Vagina (tissue), 2 donors: Measurements from ENCODE around the gene SLC7A4.

Experiments used
- POLR2AphosphoS5 ChIP-seq, 2 donors: sonication (generic); formaldehyde crosslinking; IDR thresholded peaks; one replicate each; pipeline ENCODE4 v1.9.0; 2017; ENCODE audit warnings: antibody characterized with exemption in 2 of 2, mild to moderate bottlenecking in 2 of 2, low read depth in 1 of 2; ENCODE audit not compliant: insufficient read depth in 1 of 2
- TF ChIP-seq, protein P1 (sequence below), 3 experiments: fragments of 450-650 bp in 2 of 3; fragments of 200-600 bp in 1 of 3; sonication (generic) in 1 of 3; IDR thresholded peaks; one replicate each; pipeline ENCODE4 v1.5.1; 2017 to 2019; ENCODE audit warnings: antibody characterized with exemption in 3 of 3, mild to moderate bottlenecking in 2 of 3, moderate library complexity in 2 of 3

DNA sequence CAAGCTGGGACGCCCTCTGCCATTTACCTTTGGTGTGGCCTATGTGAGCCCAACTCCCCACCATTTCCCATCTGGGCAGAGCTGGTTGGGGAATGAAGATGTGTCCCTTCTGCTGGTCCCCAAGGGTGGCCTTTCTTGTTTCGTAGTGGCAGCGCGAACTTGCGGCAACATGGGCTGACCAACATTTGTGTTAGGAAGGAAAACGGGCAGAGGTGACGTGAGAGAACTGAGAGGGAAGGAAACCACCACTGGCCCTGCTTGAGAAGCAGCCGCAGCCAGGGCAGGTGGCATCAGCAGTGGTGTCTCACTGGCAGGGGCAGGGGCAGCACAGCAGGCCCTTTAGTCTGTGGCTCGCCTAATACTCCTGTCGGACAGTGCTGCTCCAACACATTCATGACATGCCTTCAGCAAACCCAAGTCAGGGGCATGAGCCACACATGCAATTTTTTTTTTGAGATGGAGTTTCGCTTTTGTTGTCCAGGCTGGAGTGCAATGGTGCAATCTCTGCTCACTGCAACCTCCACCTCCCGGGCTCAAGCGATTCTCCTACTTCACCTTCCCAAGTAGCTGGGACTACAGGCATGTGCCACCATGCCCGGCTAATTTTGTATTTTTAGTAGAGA lies 43.3 kb upstream of the SLC7A4 start:
- TF ChIP-seq, protein P1, sequence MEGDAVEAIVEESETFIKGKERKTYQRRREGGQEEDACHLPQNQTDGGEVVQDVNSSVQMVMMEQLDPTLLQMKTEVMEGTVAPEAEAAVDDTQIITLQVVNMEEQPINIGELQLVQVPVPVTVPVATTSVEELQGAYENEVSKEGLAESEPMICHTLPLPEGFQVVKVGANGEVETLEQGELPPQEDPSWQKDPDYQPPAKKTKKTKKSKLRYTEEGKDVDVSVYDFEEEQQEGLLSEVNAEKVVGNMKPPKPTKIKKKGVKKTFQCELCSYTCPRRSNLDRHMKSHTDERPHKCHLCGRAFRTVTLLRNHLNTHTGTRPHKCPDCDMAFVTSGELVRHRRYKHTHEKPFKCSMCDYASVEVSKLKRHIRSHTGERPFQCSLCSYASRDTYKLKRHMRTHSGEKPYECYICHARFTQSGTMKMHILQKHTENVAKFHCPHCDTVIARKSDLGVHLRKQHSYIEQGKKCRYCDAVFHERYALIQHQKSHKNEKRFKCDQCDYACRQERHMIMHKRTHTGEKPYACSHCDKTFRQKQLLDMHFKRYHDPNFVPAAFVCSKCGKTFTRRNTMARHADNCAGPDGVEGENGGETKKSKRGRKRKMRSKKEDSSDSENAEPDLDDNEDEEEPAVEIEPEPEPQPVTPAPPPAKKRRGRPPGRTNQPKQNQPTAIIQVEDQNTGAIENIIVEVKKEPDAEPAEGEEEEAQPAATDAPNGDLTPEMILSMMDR (IDR thresholded peaks at IDR 0.05) = no peak
- TF ChIP-seq POLR2AphosphoS5 (IDR thresholded peaks at IDR 0.05; ENCODE audit: insufficient read depth in 1 of 2, low read depth in 1 of 2) = no peak
